DND-41 (cell line): ENCODE measurements around the gene CDY1B.
"Not testable (repeated sequence)": the region's sequence is repeated elsewhere in the genome, so short reads cannot be mapped to it uniquely, and the experiment has no call there.

Source experiments
- CTCF ChIP-seq: IDR thresholded peaks from 2 replicates; pipeline ENCODE4 v1.5.1; 2012; ENCODE audit warnings: borderline replicate concordance, low read length, moderate library complexity, mild to moderate bottlenecking; ENCODE audit not compliant: poor library complexity, severe bottlenecking; ENCODE audit errors: extremely low read depth
- EZH2 ChIP-seq: IDR thresholded peaks from 3 replicates; pipeline ENCODE4 v1.6.1; 2012; ENCODE audit warnings: borderline replicate concordance, low read depth, mild to moderate bottlenecking, moderate library complexity, low read length, inconsistent platforms; ENCODE audit not compliant: severe bottlenecking

- not testable (repeated sequence) for TF ChIP-seq CTCF, EZH2
Measured at GRCh38 chrY:24049525-24049924, 1.7 kb upstream of the CDY1B start.
